NCI-H446 treated with DMSO at 0.1 percent for 48 hours (cell line): ENCODE measurements around the gene ATXN1.
"Not testable (repeated sequence)": the region's sequence is repeated elsewhere in the genome, so short reads cannot be mapped to it uniquely, and the experiment has no call there.

ENCODE experiments used
- DNase-seq: peaks from one replicate; lab custom pipeline; 2025; lab: John Stamatoyannopoulos, UW

Gene ATXN1

GRCh38 chr6:16570946-16571345, 190.3 kb downstream of the ATXN1 start:
- DNase-seq, result no peak

- DNase-seq, result no peak
Observed at GRCh38 chr6:16570221-16570553, 191.1 kb downstream of the ATXN1 start.

GRCh38 chr6:16568128-16568527, 193.1 kb downstream of the ATXN1 start:
- DNase-seq, result no peak

GRCh38 chr6:16567071-16567470, 194.2 kb downstream of the ATXN1 start:
- DNase-seq, result no peak

GRCh38 chr6:16564436-16564835, 196.8 kb downstream of the ATXN1 start:
- no peak for DNase-seq

- DNase-seq, result no peak
Observed at GRCh38 chr6:16563628-16564240, 197.5 kb downstream of the ATXN1 start.

- DNase-seq, result no peak
Observed at GRCh38 chr6:16562498-16562897, 198.8 kb downstream of the ATXN1 start.

GRCh38 chr6:16559071-16559470, 202.2 kb downstream of the ATXN1 start:
- peak; percentile 73 for DNase-seq

GRCh38 chr6:16555550-16555949, 205.7 kb downstream of the ATXN1 start:
- no peak for DNase-seq

GRCh38 chr6:16553531-16553930, 207.7 kb downstream of the ATXN1 start:
- DNase-seq, result no peak

GRCh38 chr6:16551466-16551865, 209.8 kb downstream of the ATXN1 start:
- DNase-seq, result no peak

- no peak for DNase-seq
Observed at GRCh38 chr6:16548121-16548520, 213.1 kb downstream of the ATXN1 start.

- no peak for DNase-seq
Observed at GRCh38 chr6:16547587-16547986, 213.7 kb downstream of the ATXN1 start.

- no peak for DNase-seq
Observed at GRCh38 chr6:16546861-16547260, 214.4 kb downstream of the ATXN1 start.

- DNase-seq, result no peak
Observed at GRCh38 chr6:16545382-16545781, 215.9 kb downstream of the ATXN1 start.

GRCh38 chr6:16544521-16544920, 216.7 kb downstream of the ATXN1 start:
- DNase-seq, result no peak

GRCh38 chr6:16544006-16544405, 217.3 kb downstream of the ATXN1 start:
- DNase-seq, result no peak

GRCh38 chr6:16543521-16543920, 217.7 kb downstream of the ATXN1 start:
- no peak for DNase-seq

GRCh38 chr6:16542070-16542469, 219.2 kb downstream of the ATXN1 start:
- DNase-seq, result no peak

GRCh38 chr6:16540804-16541752, 220.2 kb downstream of the ATXN1 start:
- DNase-seq, result no peak

GRCh38 chr6:16540383-16540782, 220.9 kb downstream of the ATXN1 start:
- DNase-seq, result not testable (repeated sequence)

- no peak for DNase-seq
Observed at GRCh38 chr6:16539086-16539931, 222.0 kb downstream of the ATXN1 start.

GRCh38 chr6:16535564-16535963, 225.7 kb downstream of the ATXN1 start:
- DNase-seq, result no peak
